NT2/D1 (cell line): ENCODE data around the gene WDFY3.

Source experiments
- DNase-seq: peaks from one replicate; pipeline ENCODE4 v3.0.0-alpha.2; 2011; ENCODE audit warnings: low read depth, low spot score
- H3K27me3 ChIP-seq: 2 replicates; pipeline ENCODE4 v1.6.0; 2011; ENCODE audit warnings: mild to moderate bottlenecking; ENCODE audit not compliant: insufficient read length, insufficient read depth
- H3K36me3 ChIP-seq: 2 replicates; pipeline ENCODE4 v1.6.1; 2011; ENCODE audit warnings: mild to moderate bottlenecking, low read length, mixed read lengths; ENCODE audit not compliant: insufficient read depth, insufficient read length
- H3K4me1 ChIP-seq: 2 replicates; pipeline ENCODE4 v1.5.1; 2011; ENCODE audit not compliant: insufficient read depth, insufficient read length
- H3K4me3 ChIP-seq: 2 replicates; pipeline ENCODE4 v1.5.1; 2011; ENCODE audit warnings: low read depth; ENCODE audit not compliant: insufficient read length
- H3K9ac ChIP-seq: 2 replicates; pipeline ENCODE4 v1.6.0; 2011; ENCODE audit warnings: low read depth; ENCODE audit not compliant: insufficient read length
- H3K9me3 ChIP-seq: 2 replicates; pipeline ENCODE4 v1.5.1; 2011; ENCODE audit warnings: mild to moderate bottlenecking, low read length; ENCODE audit not compliant: insufficient read depth
- SUZ12 ChIP-seq: IDR thresholded peaks from 2 replicates; pipeline ENCODE4 v1.6.1; 2011; ENCODE audit not compliant: insufficient read length, insufficient read depth; ENCODE audit errors: extremely low read depth
- YY1 ChIP-seq: IDR thresholded peaks from 2 replicates; pipeline ENCODE4 v1.6.1; 2011; ENCODE audit not compliant: insufficient read length, insufficient read depth
- ZNF274 ChIP-seq: IDR thresholded peaks from 2 replicates; pipeline ENCODE4 v1.6.1; 2011; ENCODE audit warnings: mild to moderate bottlenecking, low read depth, low read length

WDFY3 gene

DNA sequence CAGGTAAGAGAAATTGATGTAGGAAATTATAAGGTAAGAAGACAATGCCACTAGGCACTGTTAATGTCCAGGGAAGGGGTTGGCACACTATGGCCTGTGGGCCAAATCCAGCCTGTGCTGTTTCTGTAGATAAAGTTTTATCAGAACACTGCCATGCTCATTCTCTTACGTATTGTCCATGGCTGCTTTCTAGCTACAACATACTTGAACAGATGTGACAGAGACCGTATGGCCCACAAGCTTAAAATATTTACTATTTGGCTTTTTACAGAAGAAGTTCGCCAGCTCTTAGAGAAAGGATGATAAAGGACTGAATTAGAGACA is 215.6 kb downstream of the WDFY3 start:
- H3K9ac ChIP-seq: no peak overlapping the region
- TF ChIP-seq YY1 (no peak), SUZ12 (no peak), ZNF274 (no peak)
- no peaks in the 10 kb centered on the region for H3K27me3 ChIP-seq
- peaks cover 74% of the 10 kb centered on the region for H3K36me3 ChIP-seq
- DNase-seq: no peak
- H3K9me3 ChIP-seq: no peaks in the 10 kb centered on the region
- no peak overlapping the region for H3K4me3 ChIP-seq
- H3K4me1 ChIP-seq: no peaks in the 10 kb centered on the region

DNA sequence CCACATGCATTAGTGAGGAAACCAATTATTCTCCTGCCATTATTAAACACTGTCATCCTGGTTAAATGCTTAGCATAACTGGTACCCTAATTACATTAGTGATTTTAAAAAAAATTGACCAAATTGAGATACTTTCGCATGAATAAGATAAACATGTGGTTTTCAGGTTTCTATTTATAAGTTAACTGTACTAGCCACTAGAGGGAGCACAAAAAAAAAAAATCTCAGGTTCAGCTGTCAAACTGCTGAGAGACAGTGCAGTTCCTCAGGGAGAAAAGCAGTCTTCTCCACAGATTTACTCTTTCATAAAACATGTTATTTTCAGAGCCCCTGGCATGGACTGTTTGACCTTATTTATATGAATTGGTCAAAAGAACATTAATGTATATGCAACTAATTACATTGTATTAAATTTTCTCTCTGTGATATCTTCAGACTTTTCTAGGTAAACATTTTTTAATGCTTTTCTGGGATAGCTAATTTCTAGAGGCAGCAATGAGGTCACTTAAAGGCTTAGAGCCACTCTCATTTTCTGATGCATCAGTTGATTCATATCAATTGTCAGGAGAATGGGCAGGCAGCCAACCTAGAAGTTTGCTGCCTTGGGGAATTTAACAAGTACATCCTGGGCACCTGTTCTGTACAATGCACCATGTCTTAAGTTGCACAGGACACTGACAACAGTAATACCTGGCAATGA is 216.1 kb downstream of the WDFY3 start:
- TF ChIP-seq YY1 (no peak), SUZ12 (no peak), ZNF274 (no peak)
- no peaks in the 10 kb centered on the region for H3K4me1 ChIP-seq
- no peak overlapping the region for H3K9ac ChIP-seq
- H3K36me3 ChIP-seq: peaks cover 75% of the 10 kb centered on the region
- peak; percentile 18 for DNase-seq
- H3K27me3 ChIP-seq: no peaks in the 10 kb centered on the region
- no peak overlapping the region for H3K4me3 ChIP-seq
- H3K9me3 ChIP-seq: no peaks in the 10 kb centered on the region

DNA sequence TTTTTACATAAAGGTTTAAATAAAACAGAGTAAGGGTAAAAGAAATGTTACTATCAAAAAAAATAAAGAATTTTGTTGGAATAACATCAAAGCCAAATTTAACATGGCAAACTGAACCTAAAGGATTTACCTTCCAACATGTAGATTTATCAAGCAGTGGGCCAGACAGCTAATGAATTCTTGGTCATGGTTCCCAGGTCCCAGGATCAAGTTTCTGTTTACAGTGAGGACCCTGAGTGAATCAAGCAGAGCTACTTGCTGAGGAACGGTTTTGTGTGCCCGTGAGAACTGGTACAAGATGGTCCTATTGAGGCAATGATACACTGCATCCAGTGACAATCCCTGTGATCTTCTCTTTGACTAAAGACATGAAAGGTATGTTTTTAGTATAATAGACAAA is 226.4 kb downstream of the WDFY3 start:
- TF ChIP-seq SUZ12 (no peak), YY1 (no peak), ZNF274 (no peak)
- DNase-seq: no peak
- Histone ChIP-seq H3K36me3 (peaks cover 47% of the 10 kb centered on the region), H3K27me3 (no peaks in the 10 kb centered on the region), H3K4me1 (no peaks in the 10 kb centered on the region), H3K9me3 (no peaks in the 10 kb centered on the region), H3K4me3 (no peak overlapping the region), H3K9ac (no peak overlapping the region)

DNA sequence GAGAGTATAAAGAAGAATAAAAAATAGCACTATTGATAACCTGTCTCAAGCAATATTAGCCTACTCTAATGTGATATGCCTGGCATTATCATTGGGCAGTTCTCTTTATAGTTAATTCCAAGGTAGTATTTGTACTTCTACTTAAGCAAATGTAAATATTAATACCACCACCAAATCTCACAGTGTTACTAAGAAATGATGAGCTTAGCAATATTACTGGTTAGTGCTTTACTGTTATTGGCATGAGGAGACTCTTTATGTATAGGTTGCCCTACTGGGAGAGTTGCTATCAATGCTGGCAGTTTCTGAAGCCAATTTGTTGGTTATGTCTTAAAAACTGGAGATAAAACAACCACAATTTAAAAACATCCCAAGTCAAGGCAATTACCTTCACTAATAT is 227.9 kb downstream of the WDFY3 start:
- peaks cover 55% of the 10 kb centered on the region for H3K36me3 ChIP-seq

DNA sequence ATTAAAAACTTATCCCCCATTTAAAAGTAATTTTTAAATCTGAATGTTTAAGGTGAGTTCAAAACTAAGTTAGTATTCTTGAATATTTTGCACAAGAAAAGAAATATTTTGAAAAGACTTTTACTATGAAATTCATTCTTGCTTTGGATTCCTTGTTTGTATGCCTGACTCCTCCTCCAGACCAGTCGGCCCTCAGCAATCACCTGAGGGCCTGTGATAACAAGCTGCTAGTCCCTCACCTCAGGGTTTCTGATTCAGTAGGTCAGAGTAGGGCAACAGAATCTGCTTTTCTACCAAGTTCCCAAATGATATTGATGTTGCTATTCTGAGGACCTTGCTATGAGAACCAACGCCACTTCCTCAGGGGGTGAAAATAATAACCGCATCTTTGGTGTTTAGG is 228.8 kb downstream of the WDFY3 start:
- no peaks in the 10 kb centered on the region for H3K27me3 ChIP-seq
- no peak overlapping the region for H3K9ac ChIP-seq
- no peak for TF ChIP-seq YY1
- no peak for TF ChIP-seq SUZ12
- TF ChIP-seq ZNF274: no peak
- no peak for DNase-seq
- no peaks in the 10 kb centered on the region for H3K4me1 ChIP-seq
- H3K36me3 ChIP-seq: peaks cover 59% of the 10 kb centered on the region
- H3K4me3 ChIP-seq: no peak overlapping the region
- H3K9me3 ChIP-seq: no peaks in the 10 kb centered on the region

More for the DNA sequence above, 227.9 kb downstream of the WDFY3 start:
- no peaks in the 10 kb centered on the region for H3K9me3 ChIP-seq
- H3K27me3 ChIP-seq: no peaks in the 10 kb centered on the region
- DNase-seq: no peak
- no peak overlapping the region for H3K4me3 ChIP-seq
- H3K9ac ChIP-seq: no peak overlapping the region
- H3K4me1 ChIP-seq: no peaks in the 10 kb centered on the region
- no peak for TF ChIP-seq SUZ12
- TF ChIP-seq YY1: no peak
- no peak for TF ChIP-seq ZNF274

DNA sequence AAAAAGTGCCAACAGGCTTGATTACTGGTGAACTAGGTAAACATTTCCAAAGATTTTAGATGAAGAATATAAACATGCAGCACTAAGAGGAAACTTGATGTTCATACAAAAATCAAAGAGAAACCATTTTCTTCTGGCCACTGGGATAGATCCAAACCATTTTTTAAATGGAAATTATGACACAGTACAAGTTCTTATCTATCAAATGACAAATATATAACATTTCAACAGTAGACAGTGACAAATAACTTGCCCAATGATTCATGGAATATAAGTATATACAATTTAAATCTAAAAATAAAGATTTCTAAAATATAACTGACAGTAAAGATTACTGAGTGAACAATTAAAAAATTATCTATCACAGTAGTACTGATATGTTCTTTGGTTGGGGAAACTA is 232.5 kb downstream of the WDFY3 start:
- DNase-seq: no peak
- no peaks in the 10 kb centered on the region for H3K9me3 ChIP-seq
- no peak overlapping the region for H3K4me3 ChIP-seq
- no peaks in the 10 kb centered on the region for H3K27me3 ChIP-seq
- H3K4me1 ChIP-seq: no peaks in the 10 kb centered on the region
- H3K36me3 ChIP-seq: peaks cover 45% of the 10 kb centered on the region
- TF ChIP-seq YY1 (no peak), SUZ12 (no peak), ZNF274 (no peak)
- no peak overlapping the region for H3K9ac ChIP-seq

DNA sequence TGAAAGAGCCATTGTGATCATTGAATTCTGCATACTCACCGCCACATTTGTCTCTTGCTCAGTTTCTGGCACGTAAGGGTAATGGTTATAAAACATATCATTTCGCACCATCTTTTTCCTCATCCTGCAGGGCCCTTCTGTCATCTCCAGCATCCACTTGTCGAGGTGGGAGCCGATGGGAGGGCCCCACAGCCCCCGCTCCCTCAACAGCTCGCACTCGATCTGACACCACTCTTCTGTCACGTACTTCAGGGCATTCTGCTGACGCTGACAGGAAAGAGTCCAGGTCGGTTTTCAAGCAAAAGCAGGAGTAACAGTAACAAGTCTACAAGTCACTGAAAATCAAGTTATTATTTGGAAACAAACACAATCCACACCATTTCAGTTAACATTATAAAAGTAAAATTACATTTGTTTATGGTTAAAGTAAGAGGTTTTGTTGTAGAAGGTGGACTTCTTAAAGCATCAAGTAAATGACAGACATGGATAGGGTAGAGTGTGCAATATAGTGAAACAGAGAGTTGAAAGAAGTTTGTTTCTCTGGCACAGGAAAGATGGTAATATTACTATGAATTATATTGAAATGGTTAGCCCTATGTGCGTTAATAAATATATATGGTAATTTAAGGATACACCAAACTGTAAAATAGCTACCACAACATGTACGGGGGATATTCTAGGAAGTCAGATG is 233.0 kb downstream of the WDFY3 start:
- Histone ChIP-seq H3K9me3 (no peaks in the 10 kb centered on the region), H3K4me3 (no peak overlapping the region), H3K9ac (no peak overlapping the region), H3K4me1 (no peaks in the 10 kb centered on the region), H3K36me3 (peaks cover 41% of the 10 kb centered on the region), H3K27me3 (no peaks in the 10 kb centered on the region)
- no peak for TF ChIP-seq ZNF274
- TF ChIP-seq SUZ12: no peak
- TF ChIP-seq YY1: no peak
- no peak for DNase-seq
